Metanephros (tissue), 1 donor: Measurements from ENCODE around the gene ZNF580. TPM values are rescaled to one million over a fixed set of nuclear protein-coding genes. Genes with fewer than 3 reads are reported as not detected.

ENCODE experiments used
- total RNA-seq: library from RNA; depleted of rRNA; stranded (reverse); fragments of >200 nt; gene quantifications from one replicate; pipeline ENCODE4 v1.2.3, GENCODE V29; 2014

The ZNF580 gene, protein sequence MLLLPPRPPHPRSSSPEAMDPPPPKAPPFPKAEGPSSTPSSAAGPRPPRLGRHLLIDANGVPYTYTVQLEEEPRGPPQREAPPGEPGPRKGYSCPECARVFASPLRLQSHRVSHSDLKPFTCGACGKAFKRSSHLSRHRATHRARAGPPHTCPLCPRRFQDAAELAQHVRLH
- total RNA-seq: 18.8 TPM

DNA sequence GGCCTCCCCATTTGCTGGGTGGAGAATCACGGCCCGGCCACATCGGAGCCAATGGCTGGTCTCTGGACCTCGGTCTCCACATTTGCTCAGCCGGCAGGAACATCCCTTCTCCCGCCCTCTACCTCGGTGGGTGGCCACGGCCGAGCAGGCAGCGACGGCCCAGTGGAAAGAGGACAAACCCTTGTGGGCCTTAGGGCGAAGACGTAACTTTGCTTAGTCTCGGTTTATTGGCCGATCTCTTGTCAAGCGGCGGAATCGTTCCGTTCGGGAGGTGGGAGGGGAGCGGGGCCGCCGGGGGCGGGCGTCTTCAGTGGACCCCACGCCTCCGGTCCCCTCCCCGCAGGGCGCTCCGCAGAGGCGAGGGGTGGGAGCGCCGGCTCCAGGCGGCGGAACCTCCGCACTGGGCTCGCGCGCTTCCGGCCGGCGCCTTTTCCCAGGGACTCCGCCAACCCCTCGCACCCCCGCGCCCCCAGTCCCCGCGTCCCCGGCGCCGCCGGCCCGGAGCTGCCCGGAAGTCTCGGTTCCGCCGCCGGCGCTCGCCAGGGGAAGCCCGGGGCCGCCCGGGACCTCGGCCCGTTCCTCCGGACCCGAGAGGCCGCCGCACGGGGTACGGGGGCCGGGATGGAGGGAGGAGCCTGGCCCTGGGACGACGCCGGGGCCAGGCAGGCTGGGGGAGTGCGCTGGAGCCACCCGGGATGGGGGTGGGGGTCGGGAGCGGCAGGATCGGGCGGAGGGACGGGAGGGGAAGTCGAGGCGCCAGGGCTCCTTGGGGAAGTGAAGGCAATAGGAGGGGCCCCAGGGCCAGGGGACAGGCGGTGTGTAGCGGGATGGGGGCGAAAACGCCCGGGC, at the start of gene ZNF580:
Gene ZNF580, plus strand, starts transcription at position 426 of the 849 bp plus-strand sequence. CDS start 1,507 bp downstream, outside the sequence.

DNA sequence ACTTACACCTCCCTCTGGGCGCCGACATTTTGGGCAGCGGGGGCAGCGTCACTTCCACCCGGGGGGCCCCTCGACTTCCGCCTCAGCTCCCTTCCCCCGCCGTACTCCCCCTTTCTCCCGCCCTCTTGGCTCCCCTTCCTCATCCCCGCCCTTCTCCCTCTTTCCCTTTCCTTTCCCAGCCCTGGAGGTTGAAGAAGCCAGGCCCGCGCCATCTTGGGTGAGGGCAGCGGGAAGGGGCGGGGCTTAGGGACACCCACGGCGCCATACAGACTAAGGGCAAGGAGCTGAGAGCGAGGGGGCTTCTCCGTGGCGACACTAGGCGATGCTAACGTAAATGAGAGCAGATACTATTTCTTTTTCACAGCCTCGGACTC, 41.3 kb upstream of the ZNF580 start, which contains the start of gene FIZ1:
Gene FIZ1, minus strand, starts transcription at position 50 of the 374 bp plus-strand sequence. CDS start 1,652 bp downstream, outside the sequence.

DNA sequence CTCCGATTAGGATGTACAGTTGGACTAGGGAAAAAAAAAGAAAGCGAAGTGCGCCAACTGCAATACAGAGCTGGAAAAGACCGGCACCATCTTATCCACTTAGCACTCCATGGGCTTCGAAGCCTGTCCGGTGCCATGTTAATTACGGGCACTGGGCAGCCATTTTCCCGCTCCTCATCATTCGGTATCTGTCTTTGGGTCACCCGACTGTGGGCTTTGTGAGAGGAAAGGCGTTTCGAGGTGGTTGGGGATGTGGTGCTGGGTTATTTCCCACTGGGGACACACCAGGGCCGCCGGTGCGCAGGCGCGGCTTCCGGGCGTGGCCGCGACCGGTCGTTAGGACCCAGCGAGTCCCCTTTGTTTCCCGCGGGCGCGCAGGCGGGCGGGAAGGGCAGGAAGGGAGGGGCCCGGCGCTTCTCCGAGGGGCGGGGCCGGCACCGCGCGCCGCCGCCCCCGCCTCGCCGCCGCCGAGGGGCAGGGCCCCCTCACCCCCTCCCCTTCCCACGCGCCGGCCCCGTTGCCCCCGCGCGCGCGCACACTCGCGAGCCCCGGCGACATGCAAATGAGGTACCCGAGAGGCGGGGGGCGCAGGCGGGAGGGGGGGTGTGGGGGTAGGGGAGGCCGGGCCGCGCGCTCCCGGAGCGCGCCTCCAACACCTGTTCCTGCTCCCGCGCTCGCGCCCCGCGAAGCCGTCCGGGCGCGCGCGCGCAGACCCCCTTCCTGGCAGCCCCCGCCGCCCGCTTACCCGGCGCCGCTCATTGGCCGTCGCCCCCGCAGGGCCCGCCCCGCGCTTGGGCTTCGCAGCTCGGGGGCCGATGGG, 40.8 kb upstream of the ZNF580 start, which contains the start of gene ZNF524:
Gene ZNF524, plus strand, starts transcription at position 447 of the 820 bp plus-strand sequence. CDS start 1,825 bp downstream, outside the sequence.

DNA sequence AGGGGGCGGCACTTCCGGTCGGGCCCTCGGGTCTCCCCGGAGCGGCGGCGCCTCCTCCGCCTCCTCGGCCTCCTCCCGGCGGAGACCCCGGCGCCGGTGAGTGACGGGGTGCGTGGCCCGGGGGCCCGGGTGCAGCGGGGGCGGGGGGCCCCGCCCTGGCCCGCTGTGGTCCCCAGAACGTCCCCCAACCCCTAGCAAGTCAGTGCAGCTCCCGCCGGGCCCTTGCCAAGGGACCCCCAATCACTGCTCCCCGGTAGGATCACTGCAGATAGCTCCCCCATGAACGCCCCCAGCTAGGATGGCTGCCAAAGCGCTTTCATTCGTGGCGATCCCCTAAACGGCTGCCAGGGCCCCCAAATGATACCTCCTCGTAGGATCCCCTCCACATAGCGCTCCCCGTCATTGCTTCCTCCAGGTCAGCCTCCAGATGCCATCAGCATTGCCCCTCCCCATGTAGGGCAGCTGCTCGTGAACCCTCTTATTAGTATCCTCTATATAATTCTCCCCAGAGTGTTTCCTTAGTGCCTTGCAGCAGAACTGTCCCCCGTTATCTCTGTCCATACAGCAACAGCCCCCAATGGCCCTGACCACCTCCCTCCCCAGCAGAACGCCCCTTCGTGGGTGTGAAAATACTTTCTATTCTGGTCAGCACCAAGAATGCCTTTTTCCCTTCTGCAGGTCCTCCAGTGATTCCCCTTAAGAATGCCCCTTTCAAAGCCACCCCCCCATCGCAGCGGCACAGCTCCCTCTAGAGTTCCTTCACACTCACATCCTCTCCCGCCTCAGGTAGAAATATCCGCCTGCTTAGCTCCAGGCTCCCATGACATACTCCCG, 34.9 kb upstream of the ZNF580 start, which contains the start of gene ZNF865:
Gene ZNF865, plus strand, starts transcription at position 11 of the 834 bp plus-strand sequence. CDS start 7,972 bp downstream, outside the sequence.

DNA sequence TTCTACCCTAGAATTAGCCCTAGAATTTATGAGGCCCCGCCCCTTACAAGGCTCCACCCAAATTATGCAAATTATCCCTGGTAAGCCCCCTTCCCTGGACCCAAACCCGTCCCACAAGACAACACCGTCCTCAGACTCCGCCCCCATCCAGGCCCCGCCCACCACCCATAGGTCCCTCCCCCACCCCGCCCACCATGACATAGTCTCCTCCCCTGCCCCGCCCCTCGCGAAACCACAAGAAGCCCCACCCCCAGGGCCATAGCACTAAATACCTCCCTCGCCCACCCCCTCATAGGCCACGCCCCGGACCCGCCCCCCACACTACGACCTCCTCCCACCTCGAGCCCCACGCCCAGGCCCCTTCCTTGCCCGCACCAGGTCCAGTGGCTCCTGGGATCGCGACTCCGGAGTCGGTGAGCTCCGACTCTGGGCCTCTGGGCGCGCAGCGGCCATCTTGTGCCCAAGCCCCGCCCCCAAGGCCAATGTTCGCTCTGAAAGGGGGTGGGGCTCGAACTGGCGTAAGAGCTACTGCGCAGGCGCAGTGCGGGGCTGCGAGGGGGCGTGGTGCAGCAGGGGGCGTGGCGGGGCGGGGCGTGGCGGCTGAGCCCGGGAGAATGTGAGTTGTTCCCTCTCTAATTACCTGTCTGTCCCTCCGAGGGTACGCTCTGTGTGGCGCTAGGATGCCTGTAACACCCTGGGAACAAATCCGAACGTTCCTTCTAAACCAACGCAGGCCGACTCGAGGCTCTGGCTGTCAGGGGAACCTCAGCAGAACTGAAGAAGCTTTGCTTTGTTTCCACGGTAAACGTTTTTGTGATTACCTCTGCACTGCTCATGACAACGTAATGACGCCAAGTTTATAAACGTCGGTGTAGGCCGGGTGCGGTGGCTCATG, 16.4 kb upstream of the ZNF580 start, which contains the start of gene ZNF784:
Gene ZNF784, minus strand, starts transcription at position 458 of the 895 bp plus-strand sequence. Its CDS starts 5 bp downstream, at position 453.

DNA sequence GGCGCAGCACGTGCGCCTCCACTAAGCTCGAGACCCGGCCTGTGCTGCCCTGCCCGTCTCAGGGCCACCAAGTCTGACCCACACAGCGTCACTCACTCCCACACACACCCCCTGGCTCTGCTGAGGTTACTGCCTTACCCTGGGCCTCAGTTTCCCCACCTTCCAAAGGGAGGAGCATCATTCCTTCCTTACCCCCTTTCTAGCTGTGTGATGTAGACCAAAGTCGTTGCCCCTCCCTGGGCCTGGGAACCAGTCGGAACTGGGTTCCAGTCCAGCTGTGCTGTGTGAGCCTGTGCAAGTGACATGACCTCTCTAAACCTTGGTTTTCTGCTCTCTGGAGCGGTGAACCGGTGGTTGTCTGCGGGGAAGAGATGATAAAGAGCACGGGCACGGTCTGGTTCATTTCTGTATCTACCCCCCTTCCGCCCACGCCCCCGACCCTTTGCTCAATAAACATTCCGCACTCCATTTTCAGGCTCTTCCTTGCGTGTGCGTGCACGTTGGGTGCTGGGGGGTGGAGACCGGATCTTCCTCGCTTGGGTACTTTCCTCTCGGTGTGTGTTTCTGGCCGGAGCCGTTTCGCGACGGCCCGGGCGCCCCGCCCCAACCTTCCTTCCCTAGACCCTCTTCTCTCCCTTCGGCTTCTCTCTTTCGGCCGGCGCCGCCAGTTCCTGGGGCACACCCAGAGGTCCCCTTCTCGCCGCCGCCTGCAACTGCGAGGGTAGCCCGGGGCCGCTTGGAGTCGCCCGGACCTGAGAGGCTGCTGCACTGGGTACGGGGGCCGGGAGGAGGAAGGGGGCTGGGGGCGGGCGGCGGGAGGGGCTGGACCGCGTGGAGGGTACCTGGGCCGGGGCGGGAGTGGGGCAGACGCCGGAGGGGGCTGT, 2.4 kb downstream of the ZNF580 start, which contains the start of gene ZNF581:
Gene ZNF581, plus strand, starts transcription at position 647 of the 884 bp plus-strand sequence. CDS start 923 bp downstream, outside the sequence.

DNA sequence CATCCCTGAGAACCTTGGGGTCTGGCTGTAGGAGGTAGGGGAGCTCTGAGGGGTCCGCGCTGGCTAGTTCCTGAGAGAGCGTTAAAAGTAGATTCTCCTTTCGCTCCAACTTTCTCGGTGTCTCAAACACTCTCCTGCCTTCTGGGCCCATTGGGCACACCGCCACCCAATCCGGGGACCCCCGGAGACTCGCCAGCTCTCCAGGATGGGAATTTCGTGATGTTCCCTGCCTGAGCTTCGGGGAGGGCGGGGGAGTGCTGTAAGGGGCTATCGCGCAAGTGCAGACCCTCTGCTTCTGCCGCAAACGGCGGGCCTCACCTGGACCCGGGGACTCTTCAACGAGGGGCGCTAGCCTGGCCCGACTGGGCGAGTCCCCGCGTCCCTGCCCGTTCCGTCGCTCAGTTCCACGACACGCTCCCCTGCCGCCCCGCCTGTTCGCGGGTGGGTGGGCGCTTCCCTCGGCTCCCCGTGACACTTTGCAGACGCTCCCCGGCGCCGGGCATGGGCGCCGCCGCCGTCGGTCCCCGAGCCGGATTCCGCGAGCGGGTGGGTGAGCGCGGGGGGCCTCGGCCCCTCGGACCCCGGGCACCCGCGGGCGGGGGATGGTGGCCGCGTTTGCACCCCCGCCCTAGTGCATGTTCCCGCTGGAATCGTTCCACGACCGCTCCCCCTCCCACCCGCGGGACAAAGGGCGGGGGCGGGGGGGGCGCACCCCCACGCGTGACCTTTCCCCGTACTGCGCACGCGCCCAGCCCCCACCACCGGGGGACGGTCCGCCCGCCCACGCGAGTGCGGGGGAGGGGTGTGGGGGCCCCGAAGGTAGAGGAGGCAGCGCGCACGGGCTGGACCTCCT, 7.2 kb downstream of the ZNF580 start, which contains the start of gene CCDC106:
Gene CCDC106, plus strand, starts transcription at position 481 of the 853 bp plus-strand sequence. CDS start 835 bp downstream, outside the sequence.

DNA sequence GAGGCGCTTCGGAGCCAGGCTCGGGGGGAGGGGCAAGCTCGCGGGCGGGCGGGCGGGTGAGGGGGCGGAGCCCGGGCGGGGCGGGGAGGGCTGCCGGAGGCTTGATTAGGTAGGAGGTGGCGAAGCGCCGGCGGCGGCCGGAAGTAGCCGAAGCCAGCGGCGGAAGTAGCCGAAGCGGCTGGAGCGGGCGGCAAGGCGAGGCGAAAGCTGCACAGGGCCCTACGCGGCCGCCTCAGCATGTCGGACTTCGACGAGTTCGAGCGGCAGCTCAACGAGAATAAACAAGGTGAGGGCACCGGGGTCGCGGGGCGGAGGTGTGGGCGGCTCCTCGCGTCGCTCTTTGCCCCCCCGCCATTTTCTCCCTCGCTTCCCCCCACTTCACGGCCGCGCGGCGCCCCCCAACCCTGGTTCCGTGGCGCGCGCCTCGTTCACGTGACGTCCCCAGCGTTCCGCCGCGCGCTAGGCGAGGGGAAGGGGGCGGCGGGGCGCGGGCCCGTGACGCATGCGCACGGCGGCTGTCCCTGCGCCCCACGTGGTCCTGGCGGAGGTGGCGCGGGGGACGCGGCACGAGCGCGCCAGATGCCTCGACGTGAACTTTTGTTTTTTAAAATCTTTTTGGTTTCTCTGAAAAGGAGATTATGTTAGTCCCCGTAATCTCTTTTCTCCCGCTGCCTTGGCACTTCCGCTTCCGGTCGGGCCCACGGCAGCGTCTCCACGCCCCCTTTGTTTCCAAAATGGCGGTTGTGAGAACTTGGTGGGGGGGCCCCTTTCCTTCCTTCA, 14.3 kb downstream of the ZNF580 start, which contains the start of gene U2AF2:
Gene U2AF2, plus strand, starts transcription at position 168 of the 780 bp plus-strand sequence. Its CDS starts 70 bp downstream, at position 238.

DNA sequence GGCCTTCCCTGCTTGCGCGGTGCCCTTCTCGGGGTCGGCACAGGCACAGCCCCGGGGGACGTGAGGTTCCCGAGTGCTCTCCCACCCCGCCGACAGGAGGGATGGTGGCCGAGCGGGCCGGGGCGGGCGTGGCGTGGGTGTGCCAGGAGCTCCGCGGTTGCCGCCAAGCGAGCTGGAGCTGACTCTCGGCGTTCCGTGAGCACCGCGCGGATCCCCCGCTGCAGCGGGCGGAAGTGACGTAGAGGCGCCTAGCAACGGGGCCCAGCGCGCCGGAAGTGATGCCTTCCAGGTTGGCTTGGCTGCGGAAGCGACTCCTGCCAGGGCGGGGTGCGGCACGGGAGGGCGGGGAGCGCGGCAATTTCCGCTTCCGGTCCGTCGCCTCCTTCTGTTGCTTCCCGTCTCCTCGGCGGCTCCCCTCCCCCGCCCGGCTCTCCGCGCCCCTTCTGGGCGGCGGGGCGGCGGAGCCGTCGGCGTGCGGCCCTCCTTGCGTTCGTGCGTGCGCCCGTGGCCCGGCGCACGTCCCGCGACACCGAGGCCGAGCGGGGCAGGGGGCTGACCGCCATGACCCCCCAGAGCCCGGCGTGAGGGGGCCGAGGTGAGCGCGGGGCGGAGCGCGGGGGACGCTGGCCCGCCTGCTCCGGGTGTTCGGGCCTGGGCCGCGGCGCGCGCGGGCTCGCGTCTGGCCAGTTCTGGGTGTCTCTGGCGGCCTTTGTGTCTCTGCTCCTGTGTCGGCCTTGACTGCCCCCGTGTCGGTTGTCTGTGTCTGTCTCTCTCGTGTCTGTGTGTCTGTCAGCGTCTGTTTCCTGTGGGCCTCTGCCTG, 34.2 kb downstream of the ZNF580 start, which contains the start of gene EPN1:
Gene EPN1, plus strand, starts transcription at position 386 of the 820 bp plus-strand sequence. CDS start 3,402 bp downstream, outside the sequence.

Other genes with a start within 250 kb of the ZNF580 start
- 21.2 TPM for gene UBE2S, start 233.2 kb upstream of the ZNF580 start, total RNA-seq
- gene SHISA7, start 197.7 kb upstream of the ZNF580 start, total RNA-seq: 0.12 TPM
- gene ISOC2, start 179.4 kb upstream of the ZNF580 start, total RNA-seq: 80.6 TPM
- not detected for gene C19orf85, start 176.3 kb upstream of the ZNF580 start, total RNA-seq
- 5.6 TPM for gene ZNF628, start 164.4 kb upstream of the ZNF580 start, total RNA-seq
- 19.6 TPM for gene NAT14, start 155.8 kb upstream of the ZNF580 start, total RNA-seq
- 5.3 TPM for gene SSC5D, start 152.6 kb upstream of the ZNF580 start, total RNA-seq
- gene SBK2, start 103.9 kb upstream of the ZNF580 start, total RNA-seq: 0.35 TPM
- not detected for gene SBK3, start 95.5 kb upstream of the ZNF580 start, total RNA-seq
- gene ZNF579, start 60.2 kb upstream of the ZNF580 start, total RNA-seq: 10.0 TPM
- 9.2 TPM for gene FIZ1, start 41.5 kb upstream of the ZNF580 start, total RNA-seq
- 13.3 TPM for gene ZNF524, start 40.7 kb upstream of the ZNF580 start, total RNA-seq
- gene ZNF865, start 35.4 kb upstream of the ZNF580 start, total RNA-seq: 10.3 TPM
- 14.7 TPM for gene ZNF784, start 16.4 kb upstream of the ZNF580 start, total RNA-seq
- 26.9 TPM for gene ZNF581, start 2.6 kb downstream of the ZNF580 start, total RNA-seq
- 12.3 TPM for gene CCDC106, start 7.2 kb downstream of the ZNF580 start, total RNA-seq
- gene U2AF2, start 14.0 kb downstream of the ZNF580 start, total RNA-seq: 150 TPM
- 110 TPM for gene EPN1, start 34.2 kb downstream of the ZNF580 start, total RNA-seq
- not detected for gene NLRP9, start 97.4 kb downstream of the ZNF580 start, total RNA-seq
- gene RFPL4A, start 118.1 kb downstream of the ZNF580 start, total RNA-seq: not detected
- 0.41 TPM for gene RFPL4AL1, start 128.1 kb downstream of the ZNF580 start, total RNA-seq
- gene NLRP11, start 191.0 kb downstream of the ZNF580 start, total RNA-seq: 0.18 TPM
- gene NLRP4, start 195.5 kb downstream of the ZNF580 start, total RNA-seq: not detected